Right cardiac atrium (tissue), 5 donors: ENCODE measurements around the gene CFAP68. TPM values are rescaled to one million over a fixed set of nuclear protein-coding genes. Genes with fewer than 3 reads are reported as not detected.
"Not testable (repeated sequence)": the region's sequence is repeated elsewhere in the genome, so short reads cannot be mapped to it uniquely, and the experiment has no call there.

Source experiments
- ATAC-seq, 2 donors: fragments of 200-7000 bp; cut with Tn5 transposase; one replicate each; pipeline versions ENCODE4 v1.8.0 to v1.9.1; 2020; ENCODE audit warnings: moderate library complexity in 2 of 2, mild to moderate bottlenecking in 1 of 2
- DNase-seq, 3 donors: peaks; one replicate each; pipeline ENCODE4 v3.0.0-alpha.2; 2020
- H3K27ac ChIP-seq: one replicate; pipeline ENCODE4 v1.5.1; 2013; ENCODE audit warnings: mild to moderate bottlenecking, low read length, control low read depth, moderate library complexity
- H3K27me3 ChIP-seq: one replicate; pipeline ENCODE4 v1.6.1; 2013; ENCODE audit not compliant: control insufficient read depth, insufficient read depth
- H3K4me1 ChIP-seq: one replicate; pipeline ENCODE4 v1.6.1; 2013; ENCODE audit warnings: low read length; ENCODE audit not compliant: control insufficient read depth, insufficient read depth
- H3K4me3 ChIP-seq: one replicate; pipeline ENCODE4 v1.5.1; 2013; ENCODE audit warnings: low read length, control low read depth
- H3K9me3 ChIP-seq: one replicate; pipeline ENCODE4 v1.6.1; 2013; ENCODE audit warnings: low read length; ENCODE audit not compliant: control insufficient read depth
- WGBS: extraction: QIAGEN DNeasy Blood & Tissue Kit; methylation state at CpG from one replicate; pipeline ENCODE4 v1.1.7; 2013; 5-methylcytosine and 5-hydroxymethylcytosine counted together
- intact Hi-C, 4 donors: fragments of 100-400 bp; cut with DNase I; formaldehyde crosslinking; loops; one replicate each; pipeline versions ENCODE4 v1.11.0 to v1.14.0; 2022 to 2023
- polyA plus RNA-seq: library from polyadenylated mRNA; stranded (reverse); fragments of 200-250 nt; gene quantifications from one replicate; pipeline ENCODE4 v1.2.3, GENCODE V29; 2013
- total RNA-seq, 4 donors: library from RNA; stranded (reverse); fragmentation: NEBNext Ultra II Directional; extraction: Animal tissue kit (Norgen Biotek cat#: 25700); gene quantifications; one replicate each; pipeline ENCODE4 v1.2.1, GENCODE V29; 2021
- donor health status: healthy with polysubstance abuse.
- donor health status: DM: no; HTN: yes; CAD: no.
- donor health status: DM: no; HTN: no; CAD: no.
- donor health status: DM: no; HTN: yes; CAD: no; lungs with severe emphysema.
- donor health status: DM: yes; HTN: yes; CAD: no.

Gene CFAP68
- total and polyA plus RNA-seq, 5 donors: 22.8 to 51.5 (median 35.0) TPM

DNA sequence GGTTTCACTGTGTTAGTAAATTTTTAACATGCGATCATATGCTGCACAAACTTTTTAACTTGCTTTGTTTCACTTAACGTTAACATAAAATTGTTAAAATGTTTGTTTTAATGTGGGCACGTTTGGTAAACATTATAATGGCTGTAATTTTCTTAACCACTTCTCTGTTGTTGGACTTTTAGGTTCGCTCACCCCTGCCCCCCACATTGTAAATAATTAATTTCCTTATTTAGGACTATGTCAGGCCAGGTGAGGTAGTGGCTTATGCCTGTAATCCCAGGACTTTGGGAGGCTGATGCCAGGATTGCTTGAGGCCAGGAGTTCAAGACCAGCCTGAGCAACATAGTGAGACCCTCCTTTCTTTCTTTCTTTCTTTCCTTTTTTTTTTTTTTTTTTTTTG, 51.1 kb downstream of the CFAP68 start:
- Histone ChIP-seq H3K9me3 (no peaks in the 10 kb centered on the region), H3K27me3 (no peaks in the 10 kb centered on the region), H3K4me1 (peaks cover 6% of the 10 kb centered on the region), H3K4me3 (no peak overlapping the region), H3K27ac (no peak overlapping the region)
- ATAC-seq (no peak), DNase-seq (no peak)
- intact Hi-C loops: loop anchor here in 3 of 4 donors (10.0 kb wide), 2 partner anchors 54 to 56 kb away; partner anchors contain the start of genes ALG9 (in 2 of the 3), CFAP68 (in 2 of the 3) and FDXACB1 (in 2 of the 3)
- 78% methylated on average over 4 of the region's 4 CpGs for WGBS

DNA sequence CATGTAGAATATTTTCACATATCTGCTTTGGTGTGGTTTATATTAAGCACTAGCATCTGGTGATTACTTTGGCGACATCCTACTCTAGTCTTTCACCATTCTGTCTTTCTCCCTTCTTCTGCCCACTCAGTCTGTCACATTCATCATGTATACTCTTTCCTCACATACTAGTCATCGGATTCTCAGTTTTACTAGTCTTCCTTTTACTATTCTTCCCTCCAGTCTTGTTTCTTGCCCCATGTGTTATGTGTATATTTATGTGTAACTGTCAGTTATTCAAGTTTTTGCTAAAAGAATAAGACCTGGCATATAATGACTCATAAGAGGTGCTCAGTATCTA, 53.2 kb downstream of the CFAP68 start:
- ATAC-seq (no peak), DNase-seq (no peak)
- no peak overlapping the region for H3K27ac ChIP-seq
- intact Hi-C loops: loop anchor here in 3 of 4 donors (10.0 kb wide), 2 partner anchors 52 to 58 kb away; partner anchors contain the start of genes ALG9 (in 2 of the 3), CFAP68 (in 2 of the 3) and FDXACB1 (in 2 of the 3)
- 74% methylated on average over 2 of the region's 2 CpGs for WGBS
- no peaks in the 10 kb centered on the region for H3K9me3 ChIP-seq
- H3K4me3 ChIP-seq: no peak overlapping the region
- H3K27me3 ChIP-seq: no peaks in the 10 kb centered on the region
- peaks cover 4% of the 10 kb centered on the region for H3K4me1 ChIP-seq

DNA sequence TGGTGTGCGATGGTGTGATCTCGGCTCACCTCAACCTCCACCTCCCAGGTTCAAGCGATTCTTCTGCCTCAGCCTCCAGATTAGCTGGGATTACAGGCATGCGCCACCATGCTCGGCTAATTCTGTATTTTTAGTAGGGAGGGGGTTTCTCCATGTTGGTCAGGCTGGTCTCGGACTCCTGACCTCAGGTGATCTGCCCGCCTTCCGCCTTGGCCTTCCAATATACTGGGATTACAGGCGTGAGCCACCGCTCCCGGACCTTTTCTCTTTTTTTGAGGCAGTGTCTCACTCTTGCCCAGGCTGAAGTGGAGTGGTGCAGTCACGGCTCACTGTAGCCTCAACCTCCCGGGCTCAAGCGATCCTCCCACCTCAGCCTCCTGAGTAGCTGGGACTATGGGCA, 53.8 kb downstream of the CFAP68 start:
- not testable (repeated sequence) for ATAC-seq, H3K9me3 ChIP-seq, H3K27me3 ChIP-seq, H3K4me3 ChIP-seq, H3K4me1 ChIP-seq, H3K27ac ChIP-seq, DNase-seq
- intact Hi-C loops: loop anchor here in 3 of 4 donors (10.0 kb wide), 2 partner anchors 52 to 58 kb away; partner anchors contain the start of genes ALG9 (in 2 of the 3), CFAP68 (in 2 of the 3) and FDXACB1 (in 2 of the 3)
- 95% methylated on average over 14 of the region's 14 CpGs for WGBS

DNA sequence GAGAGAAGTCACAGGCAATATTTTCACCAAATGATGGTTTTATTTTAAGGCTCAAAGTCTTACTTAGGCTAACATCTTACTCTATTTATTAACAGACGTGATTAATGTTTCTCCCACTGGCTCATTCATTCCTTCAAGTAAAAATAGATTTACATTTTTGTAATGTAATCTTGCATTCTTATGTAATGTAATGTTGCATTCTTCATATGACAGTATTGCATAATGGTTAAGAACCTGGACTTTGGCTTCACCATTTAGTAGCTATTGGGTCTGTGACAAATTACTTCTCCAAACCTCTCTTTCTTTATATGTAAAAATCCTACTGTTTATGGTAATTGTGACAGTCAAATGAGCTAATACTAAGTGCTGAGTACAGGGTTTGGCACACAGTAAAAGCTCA, 54.5 kb downstream of the CFAP68 start:
- no peak overlapping the region for H3K27ac ChIP-seq
- no peaks in the 10 kb centered on the region for H3K27me3 ChIP-seq
- H3K4me1 ChIP-seq: peaks cover 6% of the 10 kb centered on the region
- DNase-seq: no peak
- ATAC-seq: no peak
- 67% methylated on average over 1 of the region's 1 CpG for WGBS
- intact Hi-C loops: loop anchor here in 3 of 4 donors (10.0 kb wide), 2 partner anchors 51 to 59 kb away; partner anchors contain the start of genes ALG9 (in 2 of the 3), CFAP68 (in 2 of the 3) and FDXACB1 (in 2 of the 3)
- H3K9me3 ChIP-seq: no peaks in the 10 kb centered on the region
- H3K4me3 ChIP-seq: no peak overlapping the region

DNA sequence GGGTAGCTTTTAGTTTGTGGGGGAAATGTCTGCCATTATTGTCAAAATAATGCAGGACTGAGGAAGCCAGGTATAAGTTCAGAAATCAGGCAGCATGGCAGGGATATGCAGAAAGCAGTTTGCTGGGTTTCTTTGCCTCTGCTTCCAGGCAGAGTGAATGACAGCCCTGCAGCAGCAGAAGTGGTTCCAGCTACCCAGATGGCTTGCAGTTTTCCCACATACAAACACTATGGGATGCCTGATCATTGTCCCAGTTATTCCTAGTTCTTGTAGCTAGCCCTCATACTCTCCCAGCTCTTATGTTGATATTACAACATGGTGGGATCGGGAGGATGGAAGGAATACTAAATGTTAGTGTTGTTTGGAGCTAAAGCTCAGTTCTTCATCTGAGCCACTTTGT, 55.0 kb downstream of the CFAP68 start:
- H3K4me3 ChIP-seq: no peak overlapping the region
- intact Hi-C loops: loop anchor here in 3 of 4 donors (10.0 kb wide), 2 partner anchors 50 to 60 kb away; partner anchors contain the start of genes ALG9 (in 2 of the 3), CFAP68 (in 2 of the 3) and FDXACB1 (in 2 of the 3)
- DNase-seq (no peak), ATAC-seq (no peak)
- WGBS: 88% methylated on average over 1 of the region's 1 CpG
- H3K9me3 ChIP-seq: no peaks in the 10 kb centered on the region
- H3K4me1 ChIP-seq: peaks cover 8% of the 10 kb centered on the region
- H3K27me3 ChIP-seq: no peaks in the 10 kb centered on the region
- no peak overlapping the region for H3K27ac ChIP-seq

Other genes with a start within 250 kb of the CFAP68 start
- 10 to 100 TPM in 2 of 4 donors, 1 to 10 TPM in 2; 9.6 to 19.7 (median 10.3) TPM for gene PPP2R1B, start 113.2 kb upstream of the CFAP68 start, total RNA-seq
- gene PPP2R1B, start 113.2 kb upstream of the CFAP68 start, polyA plus RNA-seq: 5.7 TPM
- 10 to 100 TPM; 17.0 to 84.9 (median 23.8) TPM for gene ALG9, start 8.0 kb upstream of the CFAP68 start, total RNA-seq
- 16.3 TPM for gene ALG9, start 8.0 kb upstream of the CFAP68 start, polyA plus RNA-seq
- gene FDXACB1, start 376 bp upstream of the CFAP68 start, total RNA-seq: 1 to 10 TPM; 1.6 to 1.7 (median 1.6) TPM
- 1.1 TPM for gene FDXACB1, start 376 bp upstream of the CFAP68 start, polyA plus RNA-seq
- 1,000 to 10,000 TPM; 4,923 to 5,929 (median 5,581) TPM for gene CRYAB, start 32.2 kb downstream of the CFAP68 start, total RNA-seq
- 9,689 TPM for gene CRYAB, start 32.2 kb downstream of the CFAP68 start, polyA plus RNA-seq
- 100 to 1,000 TPM in 1 of 4 donors, 10 to 100 TPM in 3; 38.0 to 103 (median 69.2) TPM for gene HSPB2, start 33.2 kb downstream of the CFAP68 start, total RNA-seq
- 106 TPM for gene HSPB2, start 33.2 kb downstream of the CFAP68 start, polyA plus RNA-seq
- gene C11orf52, start 39.4 kb downstream of the CFAP68 start, total RNA-seq: 1 to 10 TPM; 2.2 to 5.5 (median 2.6) TPM
- gene C11orf52, start 39.4 kb downstream of the CFAP68 start, polyA plus RNA-seq: 4.1 TPM
- gene DIXDC1, start 57.8 kb downstream of the CFAP68 start, total RNA-seq: 10 to 100 TPM; 23.1 to 34.8 (median 26.3) TPM
- gene DIXDC1, start 57.8 kb downstream of the CFAP68 start, polyA plus RNA-seq: 9.1 TPM
- gene DLAT, start 145.9 kb downstream of the CFAP68 start, total RNA-seq: 100 to 1,000 TPM in 2 of 4 donors, 10 to 100 TPM in 2; 91.4 to 117 (median 102) TPM
- gene DLAT, start 145.9 kb downstream of the CFAP68 start, polyA plus RNA-seq: 53.7 TPM
- gene PIH1D2, start 194.5 kb downstream of the CFAP68 start, total RNA-seq: 1 to 10 TPM; 1.2 to 1.8 (median 1.6) TPM
- 1.8 TPM for gene PIH1D2, start 194.5 kb downstream of the CFAP68 start, polyA plus RNA-seq
- 1 to 10 TPM; 8.0 to 9.8 (median 8.3) TPM for gene NKAPD1, start 194.8 kb downstream of the CFAP68 start, total RNA-seq
- gene NKAPD1, start 194.8 kb downstream of the CFAP68 start, polyA plus RNA-seq: 5.0 TPM
- gene TIMM8B, start 207.2 kb downstream of the CFAP68 start, total RNA-seq: 100 to 1,000 TPM in 1 of 4 donors, 10 to 100 TPM in 3; 88.8 to 108 (median 90.9) TPM
- gene TIMM8B, start 207.2 kb downstream of the CFAP68 start, polyA plus RNA-seq: 167 TPM
- gene SDHD, start 207.3 kb downstream of the CFAP68 start, total RNA-seq: 100 to 1,000 TPM; 137 to 205 (median 167) TPM
- gene SDHD, start 207.3 kb downstream of the CFAP68 start, polyA plus RNA-seq: 258 TPM